HFF-Myc (cell line): ENCODE results near the gene GANC.

Source experiments
- DNase-seq: peaks from one replicate; pipeline ENCODE4 v3.0.0-alpha.2; 2011; ENCODE audit warnings: low read depth; ENCODE audit errors: extremely low read depth
- H3K4me3 ChIP-seq: replicated peaks from 2 replicates; pipeline ENCODE4 v1.5.1; 2011; ENCODE audit warnings: low read depth, mild to moderate bottlenecking, control low read depth, low read length
- TF ChIP-seq, protein P1 (sequence below): IDR thresholded peaks from 2 replicates; pipeline ENCODE4 v1.5.1; 2012; ENCODE audit warnings: mild to moderate bottlenecking, low read depth, low read length, control low read depth; ENCODE audit errors: missing control alignments

Gene GANC

DNA sequence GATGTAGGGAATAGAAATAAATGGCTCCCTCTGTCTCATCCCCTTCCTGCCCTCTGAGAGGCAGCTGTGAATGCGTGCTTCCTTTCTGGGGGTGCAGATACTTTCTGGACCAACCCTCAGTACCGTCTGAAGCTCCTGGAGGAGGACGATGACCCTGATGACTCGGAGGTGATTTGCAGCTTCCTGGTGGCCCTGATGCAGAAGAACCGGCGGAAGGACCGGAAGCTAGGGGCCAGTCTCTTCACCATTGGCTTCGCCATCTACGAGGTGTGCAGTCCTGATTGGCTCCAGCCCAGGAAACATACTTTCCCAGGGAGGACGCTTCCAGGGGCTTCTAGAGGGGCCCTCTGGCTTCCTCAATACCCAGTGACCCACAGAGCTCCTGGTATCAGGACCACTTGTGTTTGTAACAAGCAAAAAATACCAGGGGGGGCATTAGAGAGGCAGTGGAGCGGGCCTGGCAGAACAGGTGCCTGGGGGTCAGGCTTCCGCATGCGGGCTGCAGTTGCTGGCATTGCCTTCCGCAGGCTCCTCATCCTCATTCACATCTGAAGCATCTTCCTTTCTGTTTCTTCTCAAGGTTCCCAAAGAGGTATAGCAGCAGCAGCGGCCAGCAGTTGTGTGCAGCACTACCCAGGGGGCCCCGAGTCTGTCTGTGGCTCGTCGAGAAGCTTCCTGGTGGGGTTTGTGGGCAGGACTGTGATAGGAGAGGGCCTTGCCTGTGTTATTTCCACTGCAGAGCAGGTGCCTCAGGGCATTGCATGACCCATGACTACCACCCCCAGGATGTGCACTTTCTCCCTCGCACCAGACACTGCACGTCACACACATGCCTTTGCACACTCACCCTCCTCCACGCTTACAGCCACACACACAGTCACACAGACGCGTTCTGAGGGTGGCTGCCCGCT lies 128.8 kb downstream of the GANC start:
- no peak overlapping the region for H3K4me3 ChIP-seq
- TF ChIP-seq, protein P1, sequence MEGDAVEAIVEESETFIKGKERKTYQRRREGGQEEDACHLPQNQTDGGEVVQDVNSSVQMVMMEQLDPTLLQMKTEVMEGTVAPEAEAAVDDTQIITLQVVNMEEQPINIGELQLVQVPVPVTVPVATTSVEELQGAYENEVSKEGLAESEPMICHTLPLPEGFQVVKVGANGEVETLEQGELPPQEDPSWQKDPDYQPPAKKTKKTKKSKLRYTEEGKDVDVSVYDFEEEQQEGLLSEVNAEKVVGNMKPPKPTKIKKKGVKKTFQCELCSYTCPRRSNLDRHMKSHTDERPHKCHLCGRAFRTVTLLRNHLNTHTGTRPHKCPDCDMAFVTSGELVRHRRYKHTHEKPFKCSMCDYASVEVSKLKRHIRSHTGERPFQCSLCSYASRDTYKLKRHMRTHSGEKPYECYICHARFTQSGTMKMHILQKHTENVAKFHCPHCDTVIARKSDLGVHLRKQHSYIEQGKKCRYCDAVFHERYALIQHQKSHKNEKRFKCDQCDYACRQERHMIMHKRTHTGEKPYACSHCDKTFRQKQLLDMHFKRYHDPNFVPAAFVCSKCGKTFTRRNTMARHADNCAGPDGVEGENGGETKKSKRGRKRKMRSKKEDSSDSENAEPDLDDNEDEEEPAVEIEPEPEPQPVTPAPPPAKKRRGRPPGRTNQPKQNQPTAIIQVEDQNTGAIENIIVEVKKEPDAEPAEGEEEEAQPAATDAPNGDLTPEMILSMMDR = no peak
- no peak for DNase-seq

DNA sequence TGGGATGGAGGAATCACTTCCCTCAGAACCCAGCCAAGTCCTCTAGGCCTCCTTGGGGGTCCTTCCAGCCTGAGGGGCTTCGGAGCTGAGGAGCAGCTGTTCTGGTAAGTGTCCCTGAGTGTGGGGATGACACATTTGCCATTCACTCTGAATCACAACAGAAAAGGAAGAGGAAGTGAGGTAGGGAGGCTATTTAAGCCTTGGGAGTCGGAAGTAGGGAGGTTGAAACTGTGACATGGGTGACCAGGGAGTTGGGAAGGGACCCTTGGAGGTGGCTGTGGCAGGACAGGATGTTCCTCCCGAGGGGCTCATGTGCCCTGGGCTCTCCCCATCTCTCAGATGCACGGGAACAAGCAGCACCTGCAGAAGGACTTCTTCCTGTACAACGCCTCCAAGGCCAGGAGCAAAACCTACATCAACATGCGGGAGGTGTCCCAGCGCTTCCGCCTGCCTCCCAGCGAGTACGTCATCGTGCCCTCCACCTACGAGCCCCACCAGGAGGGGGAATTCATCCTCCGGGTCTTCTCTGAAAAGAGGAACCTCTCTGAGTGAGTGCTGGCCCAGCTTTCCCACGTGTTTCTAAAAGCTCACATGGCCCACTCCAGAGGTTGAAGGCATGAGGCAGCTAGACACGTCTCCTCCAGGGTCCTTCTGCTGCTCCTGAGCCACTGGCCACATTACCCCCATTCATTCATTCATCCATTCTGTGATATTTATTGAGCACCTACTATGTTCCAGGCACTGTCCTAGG lies 129.6 kb downstream of the GANC start:
- no peak overlapping the region for H3K4me3 ChIP-seq
- no peak for DNase-seq
- TF ChIP-seq, protein P1 = no peak

DNA sequence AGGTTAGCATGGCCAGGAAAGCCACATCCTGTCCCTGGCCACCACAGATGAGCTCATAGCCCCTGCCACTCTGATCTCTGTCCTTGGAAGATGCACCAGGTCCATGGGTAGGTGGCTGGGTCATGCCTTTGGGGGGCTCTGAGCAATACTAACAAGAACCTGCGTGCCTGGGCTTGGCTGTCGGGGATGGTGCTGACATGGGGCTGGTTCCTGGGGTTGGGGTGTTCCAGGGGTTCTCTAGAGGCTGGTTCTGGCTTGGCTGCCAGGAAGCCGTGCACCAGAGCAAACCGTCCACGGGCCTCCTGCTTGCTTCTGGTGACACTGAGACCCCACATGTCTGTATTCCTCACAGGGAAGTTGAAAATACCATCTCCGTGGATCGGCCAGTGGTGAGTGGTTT lies 130.4 kb downstream of the GANC start:
- H3K4me3 ChIP-seq = no peak overlapping the region
- TF ChIP-seq, protein P1 = no peak
- no peak for DNase-seq

DNA sequence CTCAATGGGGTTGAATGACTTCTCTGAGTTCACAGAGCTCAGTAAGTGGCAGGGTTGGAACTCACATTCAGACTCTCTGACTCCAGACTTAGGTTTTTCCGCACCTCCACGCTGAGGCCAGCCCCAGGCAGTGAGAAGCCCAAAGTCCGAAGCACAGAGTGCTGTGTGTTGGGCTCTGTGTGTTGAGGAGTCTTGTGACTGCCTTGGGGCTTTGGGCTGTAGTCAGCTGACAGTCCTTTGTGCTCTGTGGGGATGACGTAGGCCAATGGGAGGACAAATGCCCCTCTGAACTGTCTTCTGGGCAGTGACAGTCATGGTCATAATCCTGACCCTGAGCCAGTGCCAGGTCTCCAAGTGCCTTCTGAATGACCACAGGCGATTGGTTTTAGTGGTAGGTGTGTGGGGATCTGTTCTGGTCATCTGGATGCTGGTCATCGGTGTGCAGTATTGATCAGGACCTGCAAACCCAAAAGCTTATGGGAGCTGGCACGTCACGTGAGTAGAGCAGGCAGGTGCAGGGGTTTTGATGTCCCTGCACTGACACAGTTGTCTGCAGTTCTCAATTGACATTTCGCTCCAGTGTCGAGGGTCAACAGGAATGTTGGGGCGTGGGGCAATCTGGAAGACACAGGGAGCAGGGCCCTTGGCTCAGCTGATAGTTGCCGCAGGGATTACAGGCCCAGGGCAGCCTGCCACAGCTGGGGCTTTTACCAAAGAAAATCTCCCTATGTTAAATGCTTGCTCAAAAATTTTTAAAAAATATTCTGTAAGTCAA lies 131.6 kb downstream of the GANC start:
- no peak for DNase-seq
- TF ChIP-seq, protein P1 = no peak
- no peak overlapping the region for H3K4me3 ChIP-seq

DNA sequence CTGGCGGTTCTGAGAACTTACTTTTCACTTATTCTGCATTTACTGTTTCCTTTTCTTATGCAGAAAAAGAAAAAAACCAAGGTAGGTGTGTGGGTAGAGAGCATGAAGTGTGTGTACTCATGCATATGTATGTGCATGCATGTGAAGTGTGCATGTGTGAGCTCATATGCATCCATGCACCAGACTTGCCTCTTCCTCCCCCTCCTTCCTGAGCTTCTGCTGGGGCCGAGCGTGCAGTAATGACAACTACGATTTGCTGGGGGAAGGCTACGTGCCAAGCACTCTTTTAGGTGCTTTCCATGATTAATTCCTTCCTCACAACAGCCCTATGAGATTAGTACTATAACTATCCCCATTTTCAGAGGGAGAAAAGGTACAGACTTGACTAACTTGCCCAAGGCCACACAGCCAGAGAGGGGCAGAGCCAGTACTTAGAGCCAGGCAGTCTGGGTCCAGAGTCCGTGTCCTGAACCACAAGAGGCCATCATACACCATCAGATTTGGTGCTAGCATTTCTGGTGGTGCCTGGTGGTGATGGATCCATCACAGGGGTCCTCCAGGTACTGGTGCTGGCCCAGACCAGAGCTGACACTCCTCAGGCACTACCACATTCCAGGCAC lies 133.0 kb downstream of the GANC start:
- no peak overlapping the region for H3K4me3 ChIP-seq
- no peak for DNase-seq
- TF ChIP-seq, protein P1 = no peak
